GM12891 (cell line): ENCODE results near the gene ANKRD23.

Experiments
- POLR2A ChIP-seq: IDR thresholded peaks from 2 replicates; pipeline ENCODE4 v1.6.1; 2011; ENCODE audit warnings: low read depth, low read length, control low read depth
- POLR2AphosphoS5 ChIP-seq: IDR thresholded peaks from 2 replicates; pipeline ENCODE4 v1.6.1; 2011; ENCODE audit warnings: low read depth, low read length, control low read depth
- POU2F2 ChIP-seq: IDR thresholded peaks from 2 replicates; pipeline ENCODE4 v1.6.1; 2011; ENCODE audit warnings: low read depth, mild to moderate bottlenecking, control low read depth, low read length, moderate library complexity
- SPI1 ChIP-seq: IDR thresholded peaks from 2 replicates; pipeline ENCODE4 v1.6.1; 2011; ENCODE audit warnings: low read depth, low read length, control low read depth
- TAF1 ChIP-seq: IDR thresholded peaks from 2 replicates; pipeline ENCODE4 v1.6.1; 2011; ENCODE audit warnings: low read depth, low read length, control low read depth

DNA sequence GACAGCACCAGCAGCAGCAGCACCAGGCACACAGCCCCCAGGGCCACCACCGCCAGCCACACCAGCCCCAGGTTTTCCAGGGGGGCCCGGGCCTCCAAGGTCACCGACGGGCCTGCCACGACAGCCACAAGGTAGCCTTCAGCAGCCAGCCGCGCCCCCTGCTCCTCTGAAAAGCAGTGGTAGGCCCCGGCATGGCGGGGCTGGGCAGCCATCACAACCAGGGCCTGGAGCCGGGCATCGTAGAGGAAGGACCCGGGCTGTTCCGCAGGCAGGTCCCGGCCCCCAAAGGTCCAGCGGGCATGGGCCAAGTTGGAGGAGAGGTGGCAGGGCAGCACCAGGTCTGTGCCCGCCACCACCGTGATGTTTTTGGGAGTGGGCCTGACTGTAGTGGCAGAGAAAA lies 17.3 kb upstream of the ANKRD23 start:
- TF ChIP-seq POLR2A (no peak), TAF1 (no peak), POLR2AphosphoS5 (no peak), SPI1 (no peak), POU2F2 (no peak)
